SK-N-SH (cell line): ENCODE data around the gene RIMS1.

Experiments
- CTCF ChIP-seq: fragments of 200-600 bp; sonication (generic); IDR thresholded peaks from 2 replicates; pipeline ENCODE4 v1.6.1; 2017; ENCODE audit warnings: antibody characterized with exemption, mild to moderate bottlenecking, moderate library complexity
- EP300 ChIP-seq, 2 experiments: IDR thresholded peaks; 2 replicates each; pipeline versions ENCODE4 v1.4.0 to v1.6.1; 2012; ENCODE audit warnings: borderline replicate concordance in 1 of 2, low read depth in 1 of 2, low read length in 1 of 2
- FOXJ3 ChIP-seq: sonication (generic); formaldehyde crosslinking; IDR thresholded peaks from 2 replicates; pipeline ENCODE4 v1.5.1; 2020; ENCODE audit warnings: mild to moderate bottlenecking, missing genetic modification reagents
- GATA2 ChIP-seq: sonication (generic); formaldehyde crosslinking; IDR thresholded peaks from 2 replicates; pipeline ENCODE4 v1.5.0; 2020; ENCODE audit warnings: mild to moderate bottlenecking, missing genetic modification reagents
- MXI1 ChIP-seq: IDR thresholded peaks from 2 replicates; pipeline ENCODE4 v1.6.1; 2012; ENCODE audit warnings: mild to moderate bottlenecking, low read depth, low read length, improper control_type of control experiment
- RXRA ChIP-seq: IDR thresholded peaks from 2 replicates; pipeline ENCODE4 v1.4.0; 2012; ENCODE audit warnings: low read depth, mild to moderate bottlenecking, borderline replicate concordance
- SIN3A ChIP-seq: IDR thresholded peaks from 2 replicates; pipeline ENCODE4 v1.6.1; 2012; ENCODE audit warnings: low read depth, mild to moderate bottlenecking, low read length, moderate library complexity, borderline replicate concordance
- TAF1 ChIP-seq: IDR thresholded peaks from 2 replicates; pipeline ENCODE4 v1.6.1; 2012; ENCODE audit warnings: low read depth, mild to moderate bottlenecking, low read length, moderate library complexity, borderline replicate concordance
- TCF12 ChIP-seq: IDR thresholded peaks from 2 replicates; pipeline ENCODE4 v1.4.0; 2012
- USF1 ChIP-seq: IDR thresholded peaks from 2 replicates; pipeline ENCODE4 v1.4.0; 2012; ENCODE audit warnings: low read depth, borderline replicate concordance

- TF ChIP-seq CTCF (no peak), GATA2 (no peak), RXRA (no peak), MXI1 (no peak), USF1 (no peak), TCF12 (no peak), TAF1 (no peak), EP300 (IDR thresholded peaks at IDR 0.05; ENCODE audit: borderline replicate concordance in 1 of 2, low read depth in 1 of 2, low read length in 1 of 2) (no peak), FOXJ3 (CRISPR knock-in tag) (no peak), SIN3A (no peak)
Observed at GRCh38 chr6:71887744-71888230, 1.4 kb downstream of the RIMS1 start.
